Neural crest cell (in vitro differentiated cells): Measurements from ENCODE around the gene FXR2. TPM values are rescaled to one million over a fixed set of nuclear protein-coding genes. Genes with fewer than 3 reads are reported as not detected.

Experiments
- DNase-seq: peaks from one replicate; pipeline ENCODE4 v3.0.0; 2021; ENCODE audit warnings: low read depth, mixed read lengths, low spot score
- H3K27ac Mint-ChIP-seq: one replicate; pipeline ENCODE4 v1.8.0; 2021; ENCODE audit warnings: mild to moderate bottlenecking, mixed read lengths; ENCODE audit not compliant: unreplicated experiment
- H3K27me3 Mint-ChIP-seq: 2 replicates; pipeline ENCODE4 v1.8.0; 2021; ENCODE audit warnings: low read depth, mild to moderate bottlenecking, mixed read lengths
- H3K36me3 Mint-ChIP-seq: 2 replicates; pipeline ENCODE4 v1.8.0; 2021; ENCODE audit warnings: low read depth, mild to moderate bottlenecking, mixed read lengths
- H3K4me1 Mint-ChIP-seq: 2 replicates; pipeline ENCODE4 v1.8.0; 2021; ENCODE audit warnings: mixed read lengths
- H3K4me3 Mint-ChIP-seq: one replicate; pipeline ENCODE4 v1.8.0; 2021; ENCODE audit warnings: mild to moderate bottlenecking, mixed read lengths
- H3K9me3 Mint-ChIP-seq: 2 replicates; pipeline ENCODE4 v1.8.0; 2021; ENCODE audit warnings: mixed read lengths
- CTCF ChIP-seq: fragments of 200-600 bp; sonication (generic); conservative IDR thresholded peaks from 2 replicates; pipeline ENCODE4 v1.5.0; 2021; ENCODE audit warnings: antibody characterized with exemption, mild to moderate bottlenecking
- total RNA-seq: library from RNA; stranded (reverse); gene quantifications from 2 replicates; pipeline ENCODE4 v1.2.1, GENCODE V29; 2021

Gene FXR2
- total RNA-seq, 1 donor from 2014 or later, result 53.8 TPM

- H3K4me1 Mint-ChIP-seq, result peaks cover 5% of the 10 kb centered on the region
- peaks cover 25% of the 10 kb centered on the region for H3K36me3 Mint-ChIP-seq
- peak overlapping the region; percentile 13 for H3K4me3 Mint-ChIP-seq
- H3K27ac Mint-ChIP-seq, result peak overlapping the region; percentile 5
- H3K9me3 Mint-ChIP-seq, result no peaks in the 10 kb centered on the region
- DNase-seq, result no peak
- H3K27me3 Mint-ChIP-seq, result peaks cover 6% of the 10 kb centered on the region
- no peak for TF ChIP-seq CTCF
Measured at GRCh38 chr17:7593296-7593695, 21.4 kb downstream of the FXR2 start.

- peaks cover 5% of the 10 kb centered on the region for H3K4me1 Mint-ChIP-seq
- peak overlapping the region; percentile 41 for H3K4me3 Mint-ChIP-seq
- H3K9me3 Mint-ChIP-seq, result no peaks in the 10 kb centered on the region
- TF ChIP-seq CTCF, result no peak
- H3K27me3 Mint-ChIP-seq, result peaks cover 6% of the 10 kb centered on the region
- peaks cover 25% of the 10 kb centered on the region for H3K36me3 Mint-ChIP-seq
- DNase-seq, result no peak
- no peak overlapping the region for H3K27ac Mint-ChIP-seq
Measured at GRCh38 chr17:7592422-7593021, 22.2 kb downstream of the FXR2 start.

- H3K27me3 Mint-ChIP-seq, result peaks cover 6% of the 10 kb centered on the region
- H3K4me3 Mint-ChIP-seq, result peak overlapping the region; percentile 41
- H3K36me3 Mint-ChIP-seq, result peaks cover 25% of the 10 kb centered on the region
- peaks cover 5% of the 10 kb centered on the region for H3K4me1 Mint-ChIP-seq
- no peak for TF ChIP-seq CTCF
- no peaks in the 10 kb centered on the region for H3K9me3 Mint-ChIP-seq
- no peak for DNase-seq
- H3K27ac Mint-ChIP-seq, result peak overlapping the region; percentile 87
Measured at GRCh38 chr17:7591596-7591995, 23.1 kb downstream of the FXR2 start.

GRCh38 chr17:7590743-7591142 is 24.0 kb downstream of the FXR2 start:
- Mint-ChIP-seq H3K36me3 (peaks cover 22% of the 10 kb centered on the region), H3K27me3 (peaks cover 6% of the 10 kb centered on the region), H3K4me1 (peaks cover 5% of the 10 kb centered on the region), H3K9me3 (no peaks in the 10 kb centered on the region), H3K27ac (peak overlapping the region; percentile 59), H3K4me3 (peak overlapping the region; percentile 68)
- TF ChIP-seq CTCF, result no peak
- DNase-seq, result no peak

GRCh38 chr17:7589891-7590691 is 24.6 kb downstream of the FXR2 start, which contains the start of gene SOX15:
TSS of gene SOX15 (minus strand) at chr17:7590094. CDS start at chr17:7589676, 418 bp downstream.
- Mint-ChIP-seq H3K4me1 (peaks cover 6% of the 10 kb centered on the region), H3K27me3 (peaks cover 6% of the 10 kb centered on the region), H3K27ac (peak within 1 kb of the TSS; percentile 59), H3K36me3 (peaks cover 20% of the 10 kb centered on the region), H3K4me3 (peak within 1 kb of the TSS; percentile 75), H3K9me3 (no peaks in the 10 kb centered on the region)
- DNase-seq, result no peak
- no peak for TF ChIP-seq CTCF
